Measurements from ENCODE around the gene UIMC1. TPM values are rescaled to one million over a fixed set of nuclear protein-coding genes. Genes with fewer than 3 reads are reported as not detected.

UIMC1 gene
- total RNA-seq, 2 donors from 2014 or later: 19.1 to 27.2 TPM

GRCh38 chr5:177036443-177036842, 29.9 kb upstream of the UIMC1 start:
- H3K36me3 ChIP-seq (replicated peaks in 1 of 2; ENCODE audit: insufficient read depth in 1 of 2, low read depth in 2 of 2): no peaks in the 10 kb centered on the region
- intact Hi-C loops (cut with DNase I): no loop called here
- DNase-seq (no peak), ATAC-seq (no peak)
- no peak overlapping the region for H3K4me3 ChIP-seq
- no peak for TF ChIP-seq POLR2A (IDR thresholded peaks at IDR 0.05)
- TF ChIP-seq, protein P1, sequence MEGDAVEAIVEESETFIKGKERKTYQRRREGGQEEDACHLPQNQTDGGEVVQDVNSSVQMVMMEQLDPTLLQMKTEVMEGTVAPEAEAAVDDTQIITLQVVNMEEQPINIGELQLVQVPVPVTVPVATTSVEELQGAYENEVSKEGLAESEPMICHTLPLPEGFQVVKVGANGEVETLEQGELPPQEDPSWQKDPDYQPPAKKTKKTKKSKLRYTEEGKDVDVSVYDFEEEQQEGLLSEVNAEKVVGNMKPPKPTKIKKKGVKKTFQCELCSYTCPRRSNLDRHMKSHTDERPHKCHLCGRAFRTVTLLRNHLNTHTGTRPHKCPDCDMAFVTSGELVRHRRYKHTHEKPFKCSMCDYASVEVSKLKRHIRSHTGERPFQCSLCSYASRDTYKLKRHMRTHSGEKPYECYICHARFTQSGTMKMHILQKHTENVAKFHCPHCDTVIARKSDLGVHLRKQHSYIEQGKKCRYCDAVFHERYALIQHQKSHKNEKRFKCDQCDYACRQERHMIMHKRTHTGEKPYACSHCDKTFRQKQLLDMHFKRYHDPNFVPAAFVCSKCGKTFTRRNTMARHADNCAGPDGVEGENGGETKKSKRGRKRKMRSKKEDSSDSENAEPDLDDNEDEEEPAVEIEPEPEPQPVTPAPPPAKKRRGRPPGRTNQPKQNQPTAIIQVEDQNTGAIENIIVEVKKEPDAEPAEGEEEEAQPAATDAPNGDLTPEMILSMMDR (IDR thresholded peaks at IDR 0.05): no peak
- H3K4me1 ChIP-seq: no peaks in the 10 kb centered on the region
- no peaks in the 10 kb centered on the region for H3K9me3 ChIP-seq
- H3K27ac ChIP-seq: no peak overlapping the region
- WGBS, 2 donors: 75% methylated on average over 5 of the region's 5 CpGs
- H3K27me3 ChIP-seq: no peaks in the 10 kb centered on the region

GRCh38 chr5:177035976-177036375, 29.4 kb upstream of the UIMC1 start:
- no peaks in the 10 kb centered on the region for H3K27me3 ChIP-seq
- 90 to 100% methylated on average over 1 of the region's 1 CpG for WGBS, 2 donors
- intact Hi-C loops (cut with DNase I): no loop called here
- no peaks in the 10 kb centered on the region for H3K4me1 ChIP-seq
- DNase-seq: no peak
- no peak overlapping the region for H3K27ac ChIP-seq
- TF ChIP-seq, protein P1 (IDR thresholded peaks at IDR 0.05): no peak
- no peak for TF ChIP-seq POLR2A (IDR thresholded peaks at IDR 0.05)
- no peak for ATAC-seq
- H3K36me3 ChIP-seq (replicated peaks in 1 of 2; ENCODE audit: insufficient read depth in 1 of 2, low read depth in 2 of 2): no peaks in the 10 kb centered on the region
- no peaks in the 10 kb centered on the region for H3K9me3 ChIP-seq
- no peak overlapping the region for H3K4me3 ChIP-seq

- intact Hi-C loops (cut with DNase I): no loop called here
- no peak for DNase-seq
- no peak overlapping the region for H3K27ac ChIP-seq
- TF ChIP-seq, protein P1 (IDR thresholded peaks at IDR 0.05): no peak
- TF ChIP-seq POLR2A (IDR thresholded peaks at IDR 0.05): no peak
- H3K4me1 ChIP-seq: peaks cover 3% of the 10 kb centered on the region
- H3K9me3 ChIP-seq: no peaks in the 10 kb centered on the region
- ATAC-seq: no peak
- 88 to 93% methylated on average over 6 of the region's 6 CpGs for WGBS, 2 donors
- no peaks in the 10 kb centered on the region for H3K27me3 ChIP-seq
- no peak overlapping the region for H3K4me3 ChIP-seq
- no peaks in the 10 kb centered on the region for H3K36me3 ChIP-seq (replicated peaks in 1 of 2; ENCODE audit: insufficient read depth in 1 of 2, low read depth in 2 of 2)
Observed at GRCh38 chr5:177029498-177029897, 22.9 kb upstream of the UIMC1 start.

- no peak overlapping the region for H3K27ac ChIP-seq
- ATAC-seq (no peak), DNase-seq (no peak)
- H3K36me3 ChIP-seq (replicated peaks in 1 of 2; ENCODE audit: insufficient read depth in 1 of 2, low read depth in 2 of 2): no peaks in the 10 kb centered on the region
- intact Hi-C loops (cut with DNase I): no loop called here
- H3K9me3 ChIP-seq: no peaks in the 10 kb centered on the region
- TF ChIP-seq, protein P1 (IDR thresholded peaks at IDR 0.05): no peak
- TF ChIP-seq POLR2A (IDR thresholded peaks at IDR 0.05): no peak
- H3K27me3 ChIP-seq: no peaks in the 10 kb centered on the region
- peaks cover 14% of the 10 kb centered on the region for H3K4me1 ChIP-seq
- H3K4me3 ChIP-seq: no peak overlapping the region
- 100% methylated on average over 2 of the region's 2 CpGs for WGBS, 2 donors
Observed at GRCh38 chr5:177027665-177028064, 21.1 kb upstream of the UIMC1 start.

DNA sequence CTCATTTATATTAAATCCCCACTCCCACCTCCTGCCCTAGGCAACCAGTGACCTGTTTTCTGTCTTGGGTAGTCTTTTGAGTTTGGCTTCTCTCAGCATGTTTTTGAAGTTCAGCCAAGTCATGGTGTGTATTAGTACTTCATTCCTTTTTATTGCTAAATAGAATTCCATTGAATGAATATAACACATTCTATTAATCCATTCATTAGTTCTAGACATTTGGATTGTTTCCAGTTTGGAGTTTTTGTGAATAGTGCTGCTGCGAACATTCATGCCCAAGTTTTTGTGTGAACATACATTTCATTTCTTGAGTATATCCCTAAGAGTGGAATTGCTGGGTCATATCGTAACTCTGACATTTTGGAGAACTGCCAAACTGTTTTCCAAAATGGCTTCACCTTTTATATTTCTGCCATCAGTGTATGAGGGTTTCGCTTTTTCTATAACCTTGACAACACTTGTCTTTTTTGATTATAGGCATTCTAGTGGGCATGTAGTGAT, 18.6 kb upstream of the UIMC1 start:
- no peak for DNase-seq
- H3K9me3 ChIP-seq: no peaks in the 10 kb centered on the region
- H3K27me3 ChIP-seq: no peaks in the 10 kb centered on the region
- TF ChIP-seq, protein P1 (IDR thresholded peaks at IDR 0.05): no peak
- no peak for TF ChIP-seq POLR2A (IDR thresholded peaks at IDR 0.05)
- H3K4me1 ChIP-seq: peaks cover 23% of the 10 kb centered on the region
- intact Hi-C loops (cut with DNase I): no loop called here
- H3K27ac ChIP-seq: no peak overlapping the region
- H3K36me3 ChIP-seq (replicated peaks in 1 of 2; ENCODE audit: insufficient read depth in 1 of 2, low read depth in 2 of 2): no peaks in the 10 kb centered on the region
- 83 to 92% methylated on average over 3 of the region's 3 CpGs for WGBS, 2 donors
- no peak for ATAC-seq
- no peak overlapping the region for H3K4me3 ChIP-seq
